Transverse colon (tissue), 4 donors: ENCODE data around the gene KRT72. TPM values are rescaled to one million over a fixed set of nuclear protein-coding genes. Genes with fewer than 3 reads are reported as not detected.

Source experiments
- DNase-seq: peaks from one replicate; pipeline ENCODE4 v3.0.0-alpha.2; 2019
- H3K27ac ChIP-seq, 4 donors: fragments of 200-600 bp; sonication (generic); 2 replicates each; pipeline ENCODE4 v1.5.1; 2016 to 2018; ENCODE audit warnings: inconsistent platforms in 4 of 4
- H3K27me3 ChIP-seq: fragments of 200-600 bp; sonication (generic); 2 replicates; pipeline ENCODE4 v1.5.1; 2017; ENCODE audit warnings: inconsistent platforms
- H3K36me3 ChIP-seq, 4 donors: fragments of 200-600 bp; sonication (generic); 2 replicates each; pipeline ENCODE4 v1.5.1; 2017 to 2019; ENCODE audit warnings: inconsistent platforms in 4 of 4
- H3K4me1 ChIP-seq, 4 donors: fragments of 200-600 bp; sonication (generic); 2 replicates each; pipeline ENCODE4 v1.5.1; 2017 to 2020; ENCODE audit warnings: inconsistent platforms in 4 of 4
- H3K4me3 ChIP-seq, 4 donors: fragments of 200-600 bp; sonication (generic); 1 replicate in 1 of 4; 2 replicates in 3 of 4; pipeline versions ENCODE4 v1.5.1 to v1.6.1; 2017 to 2019; ENCODE audit warnings: inconsistent platforms in 4 of 4
- H3K9me3 ChIP-seq, 2 donors: fragments of 200-600 bp; sonication (generic); 2 replicates each; pipeline ENCODE4 v1.5.1; 2017 to 2019; ENCODE audit warnings: inconsistent platforms in 2 of 2
- CTCF ChIP-seq, 5 experiments: fragments of 200-600 bp in 3 of 5; fragments of 450-650 bp in 2 of 5; sonication (generic) in 3 of 5; IDR thresholded peaks; 1 replicate in 2 of 5; 2 replicates in 3 of 5; pipeline ENCODE4 v1.5.1; 2016 to 2017; ENCODE audit warnings: antibody characterized with exemption in 5 of 5, inconsistent platforms in 3 of 5, mild to moderate bottlenecking in 2 of 5, moderate library complexity in 1 of 5
- EP300 ChIP-seq: sonication (generic); formaldehyde crosslinking; IDR thresholded peaks from one replicate; pipeline ENCODE4 v1.6.1; 2017; ENCODE audit warnings: antibody characterized with exemption, low read depth
- POLR2A ChIP-seq: fragments of 450-650 bp; IDR thresholded peaks from one replicate; pipeline ENCODE4 v1.6.1; 2016; ENCODE audit warnings: antibody characterized with exemption, mild to moderate bottlenecking, moderate library complexity
- POLR2AphosphoS5 ChIP-seq, 3 donors: sonication (generic); formaldehyde crosslinking; IDR thresholded peaks; one replicate each; pipeline ENCODE4 v1.6.1; 2016; ENCODE audit warnings: antibody characterized with exemption in 3 of 3
- WGBS, 2 donors: methylation state at CpG; one replicate each; pipeline ENCODE4 v1.1.5; 2018; ENCODE audit warnings: low coverage in 1 of 2; 5-methylcytosine and 5-hydroxymethylcytosine counted together
- in situ Hi-C, 4 donors: fragments of 200-750 bp; cut with MboI; loops; one replicate each; pipeline versions ENCODE4 v1.15.0 to v1.15.1; 2017; ENCODE audit warnings: low sequenced_read_pairs in 3 of 4, low pct_ligation_motif_present in 1 of 4, low pct_unique_long_range_greater_than_20kb in 1 of 4
- intact Hi-C: fragments of 100-400 bp; cut with DNase I; formaldehyde crosslinking; loops from one replicate; pipeline ENCODE4 v1.15.1; 2023; ENCODE audit warnings: low total_unique reads
- total RNA-seq, 4 donors: library from RNA; depleted of rRNA; stranded (reverse); fragments of >200 nt; gene quantifications; one replicate each; pipeline ENCODE4 v1.1.0, GENCODE V29; 2016

The KRT72 gene
- total RNA-seq, 4 donors from 2014 or later = not detected

- 60% methylated on average over 4 of the region's 4 CpGs; no CpG with 5 or more reads in 1 of the 2 donors for WGBS, 2 donors
- Histone ChIP-seq H3K4me1 (no peaks in the 10 kb centered on the region), H3K36me3 (no peaks in the 10 kb centered on the region), H3K4me3 (no peak overlapping the region), H3K27me3 (no peaks in the 10 kb centered on the region), H3K27ac (no peak overlapping the region), H3K9me3 (no peaks in the 10 kb centered on the region)
- in situ Hi-C loops = no loop called here
- DNase-seq = no peak
- intact Hi-C loops = no loop called here
- no peak for TF ChIP-seq EP300
- TF ChIP-seq POLR2AphosphoS5 (IDR thresholded peaks at IDR 0.05) = no peak
- no peak for TF ChIP-seq POLR2A
- no peak for TF ChIP-seq CTCF (IDR thresholded peaks at IDR 0.05)
Measured at GRCh38 chr12:52631264-52631663, 30.0 kb upstream of the KRT72 start.

- DNase-seq = no peak
- WGBS, 2 donors = 66 to 73% methylated on average over 3 to 4 of the region's 4 CpGs
- Histone ChIP-seq H3K27me3 (no peaks in the 10 kb centered on the region), H3K27ac (no peak overlapping the region), H3K4me1 (no peaks in the 10 kb centered on the region), H3K9me3 (no peaks in the 10 kb centered on the region), H3K4me3 (no peak overlapping the region), H3K36me3 (no peaks in the 10 kb centered on the region)
- no peak for TF ChIP-seq POLR2A
- no peak for TF ChIP-seq CTCF (IDR thresholded peaks at IDR 0.05)
- no peak for TF ChIP-seq EP300
- no peak for TF ChIP-seq POLR2AphosphoS5 (IDR thresholded peaks at IDR 0.05)
- intact Hi-C loops (no loop called here), in situ Hi-C loops (no loop called here)
Measured at GRCh38 chr12:52630599-52631200, 29.4 kb upstream of the KRT72 start.

GRCh38 chr12:52630008-52630500, 28.8 kb upstream of the KRT72 start:
- Histone ChIP-seq H3K27me3 (no peaks in the 10 kb centered on the region), H3K9me3 (no peaks in the 10 kb centered on the region), H3K27ac (no peak overlapping the region), H3K4me1 (no peaks in the 10 kb centered on the region), H3K4me3 (no peak overlapping the region), H3K36me3 (no peaks in the 10 kb centered on the region)
- WGBS, 2 donors = 50 to 65% methylated on average over 1 to 7 of the region's 7 CpGs
- intact Hi-C loops (no loop called here), in situ Hi-C loops (no loop called here)
- no peak for TF ChIP-seq POLR2AphosphoS5 (IDR thresholded peaks at IDR 0.05)
- no peak for TF ChIP-seq EP300
- TF ChIP-seq POLR2A = no peak
- DNase-seq = no peak

GRCh38 chr12:52629281-52630007, 28.2 kb upstream of the KRT72 start:
- H3K4me3 ChIP-seq = no peak overlapping the region
- no peak overlapping the region for H3K27ac ChIP-seq
- H3K27me3 ChIP-seq = no peaks in the 10 kb centered on the region
- no peaks in the 10 kb centered on the region for H3K36me3 ChIP-seq
- intact Hi-C loops (loop anchor here (1.0 kb wide), 1 partner anchor 21 kb away; no protein-coding TSS in a partner anchor), in situ Hi-C loops (no loop called here)
- no peaks in the 10 kb centered on the region for H3K4me1 ChIP-seq
- DNase-seq = no peak
- TF ChIP-seq EP300 = no peak
- TF ChIP-seq CTCF (IDR thresholded peaks at IDR 0.05) = no peak
- no peak for TF ChIP-seq POLR2AphosphoS5 (IDR thresholded peaks at IDR 0.05)
- no peak for TF ChIP-seq POLR2A
- no peaks in the 10 kb centered on the region for H3K9me3 ChIP-seq
- WGBS, 2 donors = 75 to 77% methylated on average over 4 to 12 of the region's 12 CpGs
